WTC11 (cell line): ENCODE results near the gene RRP8.

Experiments
- ATF2 ChIP-seq: sonication (generic); formaldehyde crosslinking; IDR thresholded peaks from 2 replicates; pipeline ENCODE4 v1.8.1; 2022; ENCODE audit warnings: low read depth, missing genetic modification reagents, borderline replicate concordance
- CTCF ChIP-seq: fragments of 200-600 bp; IDR thresholded peaks from 2 replicates; pipeline ENCODE4 v1.8.0; 2022; ENCODE audit warnings: antibody characterized with exemption
- ERG ChIP-seq: fragments of 250-450 bp; sonication (Bioruptor Pico); IDR thresholded peaks from 2 replicates; pipeline ENCODE4 v1.8.0; 2021; ENCODE audit warnings: mild to moderate bottlenecking
- JUN ChIP-seq: sonication (generic); formaldehyde crosslinking; IDR thresholded peaks from 2 replicates; pipeline ENCODE4 v1.8.0; 2023; ENCODE audit warnings: mild to moderate bottlenecking, missing genetic modification reagents
- KAT7 ChIP-seq: sonication (generic); formaldehyde crosslinking; IDR thresholded peaks from 2 replicates; pipeline ENCODE4 v1.8.1; 2023; ENCODE audit warnings: missing genetic modification reagents, mild to moderate bottlenecking, borderline replicate concordance
- SP1 ChIP-seq: sonication (generic); formaldehyde crosslinking; conservative IDR thresholded peaks from 2 replicates; pipeline ENCODE4 v1.8.1; 2022; ENCODE audit warnings: missing genetic modification reagents
- TEAD4 ChIP-seq: sonication (generic); formaldehyde crosslinking; IDR thresholded peaks from 2 replicates; pipeline ENCODE4 v1.8.0; 2022; ENCODE audit warnings: mild to moderate bottlenecking, missing genetic modification reagents
- ZBTB21 ChIP-seq: sonication (generic); formaldehyde crosslinking; IDR thresholded peaks from 2 replicates; pipeline ENCODE4 v1.8.1; 2023; ENCODE audit warnings: mild to moderate bottlenecking, missing genetic modification reagents, borderline replicate concordance

GRCh38 chr11:6568191-6568918 is 35.1 kb downstream of the RRP8 start:
- TF ChIP-seq CTCF (peak; percentile 41; the same call in 1 of the 2 replicates), JUN (CRISPR knock-in tag) (no peak), ZBTB21 (CRISPR knock-in tag) (no peak), ATF2 (CRISPR knock-in tag) (no peak), KAT7 (CRISPR knock-in tag) (no peak), SP1 (CRISPR knock-in tag) (no peak), ERG (CRISPR knock-in tag) (no peak), TEAD4 (no peak)
